H1 (cell line): ENCODE data around the gene PCBP2. TPM values are rescaled to one million over a fixed set of nuclear protein-coding genes. Genes with fewer than 3 reads are reported as not detected.
A peak's percentile ranks its signal among the peaks of the same experiment; 100 is the strongest.

ENCODE experiments used
- CTCF ChIA-PET: fragments of 300-600 bp; sonication (Branson Sonifier 250); formaldehyde crosslinking; loops from one replicate; lab custom pipeline; 2021; ENCODE audit not compliant: partially characterized antibody; lab: Charles Lee
- POLR2A ChIA-PET: fragments of 300-600 bp; sonication (Branson Sonifier 250); formaldehyde crosslinking; loops from one replicate; lab custom pipeline; 2021; ENCODE audit warnings: inconsistent platforms; ENCODE audit not compliant: partially characterized antibody; lab: Charles Lee
- DNase-seq, 2 experiments: peaks; one replicate each; pipeline versions ENCODE4 v3.0.0 to v3.0.0-alpha.2; 2010 to 2022; ENCODE audit warnings: low spot score in 2 of 2, low read depth in 1 of 2, mixed read lengths in 1 of 2
- FAIRE-seq: peaks from 2 replicates; lab custom pipeline; 2011; peaks lifted over from hg19 to GRCh38; lab: Jason Lieb, UNC
- H2AFZ ChIP-seq: 2 replicates; pipeline ENCODE4 v1.8.1; 2012; ENCODE audit warnings: low read length, inconsistent platforms
- H2AK5ac ChIP-seq: 2 replicates; pipeline ENCODE4 v1.6.1; 2013; ENCODE audit warnings: low read depth, low read length
- H2BK120ac ChIP-seq: replicated peaks from 2 replicates; pipeline ENCODE3; 2013; ENCODE audit warnings: low read depth, low read length, inconsistent platforms
- H2BK12ac ChIP-seq: 2 replicates; pipeline ENCODE4 v1.6.1; 2013; ENCODE audit warnings: low read depth, low read length
- H2BK15ac ChIP-seq: 2 replicates; pipeline ENCODE4 v1.6.1; 2013; ENCODE audit warnings: low read length
- H2BK20ac ChIP-seq: 2 replicates; pipeline ENCODE4 v1.6.1; 2013; ENCODE audit warnings: low read length
- H2BK5ac ChIP-seq: 2 replicates; pipeline ENCODE4 v1.6.1; 2013; ENCODE audit warnings: low read depth, low read length
- H3K14ac ChIP-seq: 2 replicates; pipeline ENCODE4 v1.6.1; 2013; ENCODE audit warnings: inconsistent platforms; ENCODE audit not compliant: insufficient read length
- H3K18ac ChIP-seq: 2 replicates; pipeline ENCODE4 v1.6.1; 2013; ENCODE audit warnings: low read length; ENCODE audit errors: extremely low read depth
- H3K23ac ChIP-seq: 2 replicates; pipeline ENCODE4 v1.6.1; 2013; ENCODE audit warnings: inconsistent platforms; ENCODE audit not compliant: insufficient read length
- H3K23me2 ChIP-seq: 2 replicates; pipeline ENCODE4 v1.6.1; 2013; ENCODE audit warnings: low read depth, low read length
- H3K27ac ChIP-seq: 2 replicates; pipeline ENCODE4 v1.6.1; 2011; ENCODE audit warnings: low read depth, low read length, inconsistent platforms
- H3K27me3 ChIP-seq, 4 experiments: replicated peaks in 1 of 4; 1 replicate in 1 of 4; 2 replicates in 3 of 4; pipeline versions ENCODE4 v1.6.1 to v1.8.1; 2011 to 2013; ENCODE audit warnings: low read length in 3 of 4, mild to moderate bottlenecking in 3 of 4, inconsistent platforms in 2 of 4, mixed read lengths in 2 of 4, moderate library complexity in 1 of 4; ENCODE audit not compliant: control insufficient read depth in 3 of 4, insufficient read depth in 3 of 4; ENCODE audit errors: extremely low read depth in 1 of 4
- H3K36me3 ChIP-seq, 4 experiments: 2 replicates each; pipeline versions ENCODE4 v1.6.1 to v1.8.1; 2011 to 2013; ENCODE audit warnings: mild to moderate bottlenecking in 4 of 4, low read length in 3 of 4, moderate library complexity in 2 of 4, control low read depth in 1 of 4, inconsistent platforms in 1 of 4; ENCODE audit not compliant: insufficient read depth in 4 of 4, control insufficient read depth in 2 of 4
- H3K4ac ChIP-seq: replicated peaks from 2 replicates; pipeline ENCODE3; 2013; ENCODE audit warnings: low read length, low read depth, mixed read lengths, inconsistent platforms; ENCODE audit not compliant: insufficient read length
- H3K4me1 ChIP-seq, 4 experiments: replicated peaks in 1 of 4; 1 replicate in 1 of 4; 2 replicates in 3 of 4; pipeline versions ENCODE4 v1.6.1 to v1.8.1; 2011 to 2013; ENCODE audit warnings: low read length in 3 of 4, inconsistent platforms in 2 of 4, mixed read lengths in 1 of 4; ENCODE audit not compliant: insufficient read depth in 4 of 4, control insufficient read depth in 3 of 4
- H3K4me2 ChIP-seq, 2 experiments: 2 replicates each; pipeline versions ENCODE4 v1.6.1 to v1.8.1; 2011 to 2013; ENCODE audit warnings: low read depth in 2 of 2, low read length in 2 of 2, control low read depth in 1 of 2, inconsistent platforms in 1 of 2, mild to moderate bottlenecking in 1 of 2; ENCODE audit not compliant: insufficient read depth in 1 of 2
- H3K4me3 ChIP-seq, 4 experiments: fragments of 200-600, 300-600 bp in 1 of 4; sonication (generic), shearing (Covaris generic), sonication (Bioruptor Twin) in 1 of 4; 2 replicates each; pipeline versions ENCODE4 v1.5.1 to v1.8.1; 2011 to 2016; ENCODE audit warnings: low read length in 4 of 4, low read depth in 3 of 4, control low read depth in 2 of 4, inconsistent platforms in 2 of 4, mild to moderate bottlenecking in 2 of 4, mixed read lengths in 1 of 4, moderate library complexity in 1 of 4; ENCODE audit not compliant: insufficient read depth in 2 of 4; ENCODE audit errors: extremely low read depth in 1 of 4
- H3K56ac ChIP-seq: replicated peaks from 2 replicates; pipeline ENCODE3; 2013; ENCODE audit warnings: low read depth, mild to moderate bottlenecking, mixed read lengths, low read length, inconsistent platforms; ENCODE audit not compliant: insufficient read length
- H3K79me1 ChIP-seq: 2 replicates; pipeline ENCODE4 v1.6.1; 2013; ENCODE audit warnings: low read depth, low read length, control low read depth
- H3K79me2 ChIP-seq, 2 experiments: 2 replicates each; pipeline versions ENCODE4 v1.6.1 to v1.8.1; 2012 to 2013; ENCODE audit warnings: low read length in 2 of 2, mild to moderate bottlenecking in 2 of 2, inconsistent platforms in 1 of 2; ENCODE audit not compliant: insufficient read depth in 2 of 2, control insufficient read depth in 1 of 2
- H3K9ac ChIP-seq, 4 experiments: replicated peaks in 1 of 4; 1 replicate in 1 of 4; 2 replicates in 3 of 4; pipeline versions ENCODE4 v1.6.1 to v1.8.1; 2011 to 2013; ENCODE audit warnings: low read depth in 3 of 4, low read length in 3 of 4, control low read depth in 2 of 4, mild to moderate bottlenecking in 2 of 4, moderate library complexity in 2 of 4, inconsistent platforms in 1 of 4; ENCODE audit errors: extremely low read depth in 1 of 4
- H3K9me3 ChIP-seq, 2 experiments: 2 replicates each; pipeline versions ENCODE4 v1.6.1 to v1.8.1; 2012 to 2013; ENCODE audit warnings: mild to moderate bottlenecking in 2 of 2, moderate library complexity in 2 of 2, control low read depth in 1 of 2, inconsistent platforms in 1 of 2, low read depth in 1 of 2, low read length in 1 of 2, mixed read lengths in 1 of 2; ENCODE audit not compliant: insufficient read depth in 2 of 2
- H4K20me1 ChIP-seq, 2 experiments: replicated peaks in 1 of 2; 2 replicates each; pipeline versions ENCODE3 to v1.8.1; 2011 to 2013; ENCODE audit warnings: inconsistent platforms in 2 of 2, low read length in 2 of 2, mild to moderate bottlenecking in 1 of 2; ENCODE audit not compliant: insufficient read depth in 2 of 2, control insufficient read depth in 1 of 2
- H4K5ac ChIP-seq: 2 replicates; pipeline ENCODE4 v1.6.1; 2013; ENCODE audit warnings: low read length, low read depth, mixed read lengths, inconsistent platforms; ENCODE audit not compliant: insufficient read length
- H4K8ac ChIP-seq: 2 replicates; pipeline ENCODE4 v1.8.0; 2013; ENCODE audit warnings: mild to moderate bottlenecking, moderate library complexity, low read length, inconsistent platforms; ENCODE audit not compliant: insufficient read depth; ENCODE audit errors: extremely low read depth
- H4K91ac ChIP-seq: replicated peaks from 2 replicates; pipeline ENCODE3; 2013; ENCODE audit warnings: low read length, mixed read lengths, inconsistent platforms; ENCODE audit not compliant: insufficient read length
- POLR2AphosphoS5 ChIP-seq: IDR thresholded peaks from 2 replicates; pipeline ENCODE4 v1.6.1; 2011; ENCODE audit warnings: low read depth, low read length
- WGBS, 2 experiments: shearing (Covaris generic) in 1 of 2; methylation state at CpG; one replicate each; pipeline versions ENCODE4 v1.1.6 to v1.1.7; 2013 to 2015; ENCODE audit warnings: low lambda C conversion rate in 2 of 2, mixed read lengths in 2 of 2, inconsistent platforms in 1 of 2, low coverage in 1 of 2, missing lambda C conversion rate in 1 of 2; ENCODE audit not compliant: insufficient replicate concordance in 2 of 2, insufficient coverage in 1 of 2, insufficient read length in 1 of 2; ENCODE audit errors: extremely low coverage in 1 of 2, missing lambda C conversion rate in 1 of 2; 5-methylcytosine and 5-hydroxymethylcytosine counted together
- polyA plus RNA-seq, 7 experiments: library from polyadenylated mRNA; depleted of rRNA in 3 of 7; stranded (reverse) in 5 of 7; unstranded in 2 of 7; fragments of >200 nt in 5 of 7; fragments of 200-250 nt in 2 of 7; gene quantifications; 1 replicate in 5 of 7; 2 replicates in 1 of 7; 4 replicates in 1 of 7; pipeline versions ENCODE4 v1.2.1 to v1.2.3, GENCODE V29; 2011 to 2013; ENCODE audit warnings: missing spikeins in 2 of 7, mixed read lengths in 2 of 7
- total RNA-seq: library from RNA; stranded (reverse); fragmentation: NEBNext Ultra II Directional; extraction: Animal tissue kit (Norgen Biotek cat#: 25700); gene quantifications from 2 replicates; pipeline ENCODE4 v1.2.1, GENCODE V29; 2021

Gene PCBP2
- total and polyA plus RNA-seq, 2 of the 8 experiments (the other 6 are each of a cell fraction or from before 2014, with no cell fraction given): 470 to 1,123 TPM

DNA sequence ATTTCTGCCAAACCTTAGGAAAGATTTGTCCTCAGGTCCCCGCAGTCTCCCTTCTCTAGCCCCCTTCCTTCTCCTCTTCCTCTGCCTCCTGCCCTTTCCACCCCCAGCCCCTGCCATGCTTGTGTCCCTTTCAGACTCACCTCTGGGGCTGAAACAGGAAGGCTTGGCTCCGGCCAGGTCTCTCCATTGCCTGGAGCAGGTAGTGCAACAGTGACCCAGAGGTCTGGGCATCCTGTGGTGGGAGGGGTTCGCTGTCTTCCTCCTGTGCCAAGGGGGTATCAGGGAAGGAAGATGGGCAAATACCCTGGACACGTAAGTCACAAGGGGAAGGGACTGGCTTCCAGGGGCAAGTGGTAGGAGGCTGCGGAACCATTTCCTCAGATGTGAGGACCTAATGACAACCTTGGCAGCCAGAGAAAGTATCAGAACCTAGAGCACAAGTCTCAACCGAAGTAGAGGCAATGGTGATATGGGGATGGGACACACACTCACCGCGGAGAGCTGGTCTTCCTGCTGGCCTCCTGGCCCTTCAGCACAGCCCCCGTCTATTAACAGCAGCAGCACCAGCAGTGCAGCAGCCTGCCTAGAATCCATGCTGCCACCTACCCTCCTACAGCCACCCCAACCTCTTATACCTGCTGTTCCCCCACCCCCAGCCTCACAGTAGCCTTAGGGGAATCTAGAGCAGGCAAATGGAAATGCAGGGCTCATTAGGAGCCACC is 55.1 kb downstream of the PCBP2 start, which contains the start of gene NPFF:
Gene NPFF, minus strand, starts transcription at position 604 of the 722 bp plus-strand sequence. Its CDS starts 10 bp downstream, at position 594.
- Histone ChIP-seq H4K20me1 (peaks cover 0 to 4% of the 10 kb centered on the region in 2 experiments), H3K23me2 (no peaks in the 10 kb centered on the region), H3K4ac (no peak within 1 kb of the TSS), H3K23ac (no peak within 1 kb of the TSS), H3K36me3 (peaks cover 9 to 23% (median 14%) of the 10 kb centered on the region in 4 experiments; a peak in 7 of 8 replicates), H3K4me2 (no peak within 1 kb of the TSS), H2BK12ac (no peak within 1 kb of the TSS; the same call in 1 of the 2 replicates), H4K5ac (no peak within 1 kb of the TSS), H2BK15ac (no peak within 1 kb of the TSS), H3K79me1 (peaks cover 2% of the 10 kb centered on the region), H3K9me3 (no peaks in the 10 kb centered on the region), H3K18ac (no peak within 1 kb of the TSS), H3K4me3 (no peak within 1 kb of the TSS; a peak in 1 of 8 replicates), H2AK5ac (no peak within 1 kb of the TSS), H2BK120ac (no peak within 1 kb of the TSS), H2BK20ac (no peak within 1 kb of the TSS), H3K27ac (no peak within 1 kb of the TSS), H4K91ac (no peak within 1 kb of the TSS), H3K4me1 (peaks cover 0 to 3% (median 1%) of the 10 kb centered on the region in 4 experiments; a peak in 6 of 7 replicates), H3K79me2 (peaks cover 0 to 6% of the 10 kb centered on the region in 2 experiments; a peak in 2 of 4 replicates), H2BK5ac (no peak within 1 kb of the TSS; the same call in 1 of the 2 replicates), H3K27me3 (no peaks in the 10 kb centered on the region), H3K9ac (no peak within 1 kb of the TSS), H2AFZ (no peak within 1 kb of the TSS), H3K14ac (no peak within 1 kb of the TSS), H4K8ac (no peak within 1 kb of the TSS), H3K56ac (no peak within 1 kb of the TSS)
- ChIA-PET CTCF (interaction anchor here (1.0 to 9.8 kb wide), 9 partner anchors 13 to 296 kb away, joined by 3 to 105 read pairs (median 11); partner anchors contain the start of gene AAAS), POLR2A (interaction anchor here (1.2 to 67.0 kb wide), 5 partner anchors 9 to 180 kb away, joined by 3 to 3397 read pairs (median 3); partner anchors contain the start of genes PCBP2 and PRR13)
- 93% methylated on average over 9 of the region's 9 CpGs; no CpG with 5 or more reads in 1 of the 2 experiments for WGBS, 2 experiments
- DNase-seq (no peak), FAIRE-seq (no peak)
- TF ChIP-seq POLR2AphosphoS5: peak; percentile 44; the same call in 1 of the 2 replicates
